Endothelial cell of umbilical vein (primary cell): ENCODE results near the gene PLD4.

Experiments
- CTCF ChIP-seq, 2 donors: IDR thresholded peaks; 1 replicate in 1 of 2; 2 replicates in 1 of 2; pipeline ENCODE4 v1.5.1; 2011; ENCODE audit warnings: low read length in 2 of 2, mild to moderate bottlenecking in 2 of 2, moderate library complexity in 2 of 2, control low read depth in 1 of 2, inconsistent platforms in 1 of 2, low read depth in 1 of 2; ENCODE audit not compliant: insufficient read depth in 1 of 2; ENCODE audit errors: extremely low read depth in 1 of 2
- EZH2 ChIP-seq: IDR thresholded peaks from 2 replicates; pipeline ENCODE4 v1.6.1; 2012; ENCODE audit warnings: borderline replicate concordance, low read depth, mild to moderate bottlenecking, moderate library complexity, low read length, inconsistent platforms; ENCODE audit not compliant: severe bottlenecking
- MAX ChIP-seq: IDR thresholded peaks from 2 replicates; pipeline ENCODE4 v1.6.1; 2011; ENCODE audit not compliant: insufficient read depth, insufficient read length
- POLR2A ChIP-seq: IDR thresholded peaks from 2 replicates; pipeline ENCODE4 v1.6.1; 2012; ENCODE audit warnings: low read depth, mild to moderate bottlenecking, control low read depth, low read length
- POLR2AphosphoS5 ChIP-seq: IDR thresholded peaks from 2 replicates; pipeline ENCODE4 v1.6.1; 2012; ENCODE audit warnings: low read depth, mild to moderate bottlenecking, control low read depth, low read length, moderate library complexity; ENCODE audit not compliant: insufficient read depth

- TF ChIP-seq POLR2A = no peak
- no peak for TF ChIP-seq CTCF (IDR thresholded peaks at IDR 0.05; ENCODE audit: extremely low read depth in 1 of 2, insufficient read depth in 1 of 2, low read depth in 1 of 2, low read length in 2 of 2)
- TF ChIP-seq MAX = no peak
- no peak for TF ChIP-seq EZH2
- no peak for TF ChIP-seq POLR2AphosphoS5
Measured at GRCh38 chr14:104893435-104894207, 31.1 kb upstream of the PLD4 start.
